ENCODE results near the gene RNF207.
A peak's percentile ranks its signal among the peaks of the same experiment; 100 is the strongest.
"Not testable (repeated sequence)": the region's sequence is repeated elsewhere in the genome, so short reads cannot be mapped to it uniquely, and the experiment has no call there.

Gene RNF207

DNA sequence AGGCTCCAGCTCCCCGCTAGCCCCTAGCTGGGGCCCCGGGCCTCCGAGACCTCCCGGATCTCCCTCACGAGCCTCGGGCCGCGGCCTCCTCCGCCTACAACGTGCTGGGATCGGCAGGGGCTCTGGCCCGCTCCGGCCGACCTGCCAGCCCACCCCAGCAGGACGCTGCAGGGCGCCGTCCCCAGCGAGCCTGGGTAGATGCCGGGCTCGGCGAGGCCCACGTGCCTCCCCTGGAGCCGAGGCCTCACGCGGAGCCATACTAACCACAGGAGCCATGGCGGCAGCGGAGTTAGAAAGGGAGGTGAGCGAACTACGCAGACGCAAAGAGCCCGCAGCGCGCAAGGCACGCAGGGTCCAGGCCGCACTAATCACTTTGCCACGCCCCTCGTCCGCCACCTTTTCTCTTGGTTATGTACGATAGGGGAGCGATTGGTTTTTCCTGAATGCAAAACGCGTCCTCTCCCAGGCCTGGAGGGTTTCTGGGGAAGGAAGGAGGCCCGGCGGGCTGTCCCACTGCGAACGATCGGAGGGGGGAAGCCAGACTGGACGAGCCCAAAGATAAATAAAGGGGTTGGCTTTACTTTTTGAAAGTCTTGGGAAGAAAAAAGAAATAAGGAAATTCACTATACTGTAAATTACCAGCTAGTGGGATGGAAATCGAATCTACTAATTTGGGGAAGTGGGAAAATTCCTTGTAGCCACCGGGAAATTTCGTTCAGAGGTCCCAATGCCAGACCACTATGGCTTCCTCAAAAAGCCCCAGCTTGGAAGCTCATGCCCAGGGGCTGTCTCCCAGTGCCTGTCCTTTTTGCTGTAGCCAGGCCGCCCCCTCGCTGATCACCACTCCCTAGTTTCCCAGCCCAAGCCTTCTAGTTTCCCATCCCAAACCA, 6.4 kb upstream of the RNF207 start, which contains the start of gene RPL22:
Gene RPL22, minus strand, starts transcription at position 298 of the 890 bp plus-strand sequence. Its CDS starts 22 bp downstream, at position 276.
- peak; percentile 99 for DNase-seq (ENCODE audit: low read depth, low spot score)

DNA sequence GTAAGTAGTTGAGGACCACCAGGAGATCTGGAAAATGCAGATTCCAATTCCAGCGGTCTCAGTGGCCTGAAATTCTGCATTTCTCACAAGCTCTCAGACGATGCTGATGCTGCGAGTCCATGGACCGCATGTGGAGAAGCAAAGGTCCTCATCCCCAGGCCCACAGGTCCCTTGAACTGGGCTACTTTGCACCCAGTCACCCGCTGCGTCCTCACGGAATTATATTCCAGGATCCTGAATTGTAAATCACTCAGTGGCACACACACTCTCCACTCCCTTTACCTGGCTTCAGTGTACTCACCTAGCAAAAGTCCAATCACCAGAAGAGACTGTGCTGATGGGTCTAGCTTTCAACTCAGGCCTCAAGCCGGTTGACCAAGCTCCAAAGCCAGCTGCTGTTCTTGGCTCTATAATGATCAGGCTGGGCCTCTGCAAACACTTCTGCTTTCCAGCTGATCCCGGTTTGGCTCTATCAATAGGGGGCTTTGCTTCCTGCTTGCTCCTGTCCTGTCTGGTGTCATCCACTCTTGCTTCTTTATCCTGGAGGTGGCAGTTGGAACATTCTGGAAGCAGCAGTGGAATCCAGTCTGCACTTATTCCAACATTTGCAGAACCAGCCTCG, 5.6 kb upstream of the RNF207 start:
- DNase-seq (ENCODE audit: low read depth, low spot score) = no peak

DNA sequence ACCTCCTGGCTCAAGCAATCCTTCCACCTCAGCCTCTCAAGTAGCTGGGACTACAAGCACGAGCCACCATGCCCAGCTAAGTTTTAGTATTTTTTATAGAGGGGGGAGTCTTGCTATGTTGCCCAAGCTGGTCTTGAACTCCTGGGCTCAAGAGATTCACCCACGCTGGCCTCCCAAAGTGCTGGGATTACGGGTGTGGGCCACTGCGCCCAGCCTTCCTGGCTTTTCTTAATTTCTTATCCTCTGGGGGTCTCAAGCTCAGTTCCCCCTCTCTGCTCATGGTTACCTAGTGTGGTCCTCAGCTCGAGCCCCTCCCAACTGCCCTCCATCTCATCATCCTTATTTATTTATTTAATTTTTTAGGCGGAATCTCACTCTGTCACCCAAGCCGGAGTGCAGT, 3.7 kb upstream of the RNF207 start:
- no peak for DNase-seq (ENCODE audit: low read depth, low spot score)

DNA sequence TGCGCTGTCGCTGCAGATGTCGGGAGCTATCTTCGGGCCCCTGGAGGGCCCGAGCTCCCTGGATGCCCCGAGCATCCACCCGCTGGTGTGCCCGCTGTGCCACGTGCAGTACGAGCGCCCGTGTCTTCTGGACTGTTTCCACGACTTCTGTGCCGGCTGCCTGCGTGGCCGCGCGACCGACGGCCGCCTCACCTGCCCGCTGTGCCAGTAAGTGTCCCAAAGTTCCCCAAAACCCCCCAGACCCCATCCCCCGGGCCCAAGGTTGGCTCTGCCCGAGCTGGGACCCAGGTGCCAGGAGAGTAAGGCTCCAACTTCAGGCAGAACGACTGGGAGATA, 569 bp downstream of the RNF207 start:
- DNase-seq (ENCODE audit: low read depth, low spot score) = no peak

DNA sequence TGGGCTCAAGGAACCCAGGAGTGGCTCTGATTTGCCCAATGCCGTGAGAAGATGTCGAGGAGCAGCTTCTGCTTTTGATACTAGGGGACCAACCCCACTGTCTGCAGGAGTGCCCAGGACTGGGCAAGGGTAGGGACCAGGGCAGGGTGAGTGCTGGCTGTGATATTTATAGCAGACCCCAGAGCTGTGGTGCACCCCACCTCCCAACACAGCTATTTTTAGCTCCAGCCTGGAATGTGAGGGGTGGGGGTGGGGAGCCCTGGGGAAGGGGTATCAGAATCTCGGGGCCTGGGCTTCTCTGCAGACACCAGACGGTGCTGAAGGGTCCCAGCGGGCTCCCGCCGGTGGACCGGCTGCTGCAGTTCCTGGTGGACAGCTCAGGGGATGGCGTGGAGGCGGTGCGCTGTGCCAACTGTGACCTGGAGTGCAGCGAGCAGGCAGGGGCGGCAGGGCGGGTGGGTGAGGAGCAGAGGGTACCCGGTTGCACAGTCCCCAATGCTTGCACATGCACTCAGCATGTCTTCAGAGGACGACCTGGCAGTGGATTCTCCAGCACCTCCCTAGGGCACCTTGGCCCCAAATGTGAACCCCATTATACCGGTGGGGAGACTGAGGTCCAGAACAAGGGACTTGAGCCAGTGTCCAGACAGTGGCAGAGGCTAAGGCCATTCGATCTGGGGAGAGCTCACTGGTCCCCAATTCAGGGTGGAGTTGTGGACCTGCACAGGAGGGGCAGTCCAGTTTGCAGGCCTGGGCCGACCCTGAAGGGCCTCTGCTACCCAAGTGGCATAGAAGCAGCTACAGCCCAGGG, 1.4 kb downstream of the RNF207 start:
- DNase-seq (ENCODE audit: low read depth, low spot score) = no peak

DNA sequence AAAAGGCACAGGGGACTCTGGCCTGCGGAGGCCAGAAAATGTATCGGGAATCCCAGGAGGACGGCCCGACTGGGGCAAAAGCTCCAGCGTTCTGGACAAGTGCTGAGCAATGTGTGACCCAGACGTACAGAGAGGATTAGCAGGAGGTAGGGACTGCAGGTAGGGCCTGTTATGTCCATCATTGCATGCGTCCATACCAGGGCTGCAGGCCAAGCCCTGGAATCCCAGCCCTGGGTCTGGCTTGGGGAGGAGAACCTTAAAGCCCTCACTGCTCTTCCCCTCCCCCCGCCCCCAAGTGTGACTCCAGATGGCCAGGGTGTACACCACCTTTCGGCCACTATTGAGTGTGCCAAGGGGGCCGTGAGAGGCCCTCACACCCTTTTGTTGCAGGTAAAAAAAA, 2.0 kb downstream of the RNF207 start:
- DNase-seq (ENCODE audit: low read depth, low spot score) = no peak

DNA sequence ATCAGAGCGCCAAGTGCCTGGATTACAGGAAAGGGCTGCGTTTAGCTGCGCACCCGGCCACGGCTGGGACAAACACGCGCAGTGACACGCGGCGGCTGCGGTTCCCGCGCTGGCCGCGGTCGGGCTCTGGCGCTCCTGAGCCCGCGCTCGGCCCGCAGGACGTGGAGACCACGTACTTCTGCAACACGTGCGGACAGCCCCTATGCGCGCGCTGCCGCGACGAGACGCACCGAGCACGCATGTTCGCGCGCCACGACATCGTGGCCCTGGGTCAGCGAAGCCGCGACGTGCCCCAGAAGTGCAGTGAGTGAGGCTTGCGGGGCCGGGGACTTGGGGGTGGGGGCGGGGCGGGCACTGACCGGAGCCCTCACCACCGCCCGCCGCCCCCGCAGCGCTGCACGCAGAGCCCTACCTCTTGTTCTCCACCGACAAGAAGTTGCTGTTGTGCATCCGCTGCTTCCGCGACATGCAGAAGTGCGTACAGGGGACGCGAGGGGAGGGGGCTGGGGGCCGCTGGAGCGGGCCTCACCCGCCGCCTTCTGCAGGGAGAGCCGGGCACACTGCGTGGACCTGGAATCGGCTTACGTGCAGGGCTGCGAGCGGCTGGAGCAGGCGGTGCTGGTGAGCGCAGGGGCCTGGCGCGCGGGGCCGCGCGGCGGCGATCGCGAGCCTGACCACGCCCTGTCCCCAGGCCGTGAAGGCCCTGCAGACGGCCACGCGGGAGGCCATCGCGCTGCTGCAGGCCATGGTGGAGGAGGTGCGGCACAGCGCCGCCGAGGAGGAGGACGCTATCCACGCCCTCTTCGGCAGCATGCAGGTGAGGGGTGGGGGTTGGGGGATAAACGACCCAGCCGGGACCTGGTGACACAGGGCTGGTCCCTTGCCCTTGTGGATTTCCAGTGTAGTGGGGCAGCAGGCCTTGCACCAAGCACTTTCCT, 3.1 kb downstream of the RNF207 start:
- no peak for DNase-seq (ENCODE audit: low read depth, low spot score)

DNA sequence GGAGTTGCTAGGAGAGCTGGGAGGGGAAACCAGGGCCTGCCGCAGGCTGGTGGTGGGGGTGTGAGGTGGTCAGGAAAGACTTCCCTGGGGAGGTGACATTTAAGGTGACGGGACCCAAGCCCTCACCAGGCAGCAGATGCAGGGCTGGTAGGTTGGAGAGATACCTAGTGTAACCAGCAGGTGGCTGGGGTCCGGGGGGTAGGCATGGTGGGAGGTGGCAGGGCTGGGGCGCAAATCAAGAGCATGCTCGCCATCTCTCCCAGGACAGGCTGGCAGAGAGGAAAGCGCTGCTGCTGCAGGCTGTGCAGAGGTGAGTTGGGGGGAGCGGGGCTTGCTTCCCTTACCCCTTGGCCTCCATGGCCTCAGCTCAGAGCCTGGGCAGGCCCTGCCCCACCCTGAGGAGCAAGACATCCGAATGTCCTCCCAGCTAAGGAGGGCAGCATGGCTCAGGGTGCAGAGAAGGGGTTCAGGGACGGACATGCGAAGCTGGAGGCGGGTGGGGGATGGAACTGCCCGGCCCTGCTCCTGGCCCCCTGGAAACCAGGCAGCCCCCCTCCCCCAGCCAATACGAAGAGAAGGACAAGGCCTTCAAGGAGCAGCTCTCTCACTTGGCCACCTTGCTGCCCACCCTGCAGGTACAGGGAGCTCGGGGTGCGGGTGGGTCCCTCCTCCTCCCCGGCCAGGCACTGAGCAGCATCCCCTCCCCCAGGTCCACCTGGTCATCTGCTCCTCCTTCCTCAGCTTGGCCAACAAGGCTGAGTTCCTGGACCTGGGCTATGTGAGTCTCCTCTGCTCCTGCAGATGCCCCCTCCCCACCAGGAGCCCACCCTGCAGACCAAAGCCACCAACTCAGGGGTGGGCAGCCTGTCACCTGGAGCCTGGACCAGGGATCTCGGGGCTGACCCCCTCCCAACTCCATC, 4.0 kb downstream of the RNF207 start:
- no peak for DNase-seq (ENCODE audit: low read depth, low spot score)

DNA sequence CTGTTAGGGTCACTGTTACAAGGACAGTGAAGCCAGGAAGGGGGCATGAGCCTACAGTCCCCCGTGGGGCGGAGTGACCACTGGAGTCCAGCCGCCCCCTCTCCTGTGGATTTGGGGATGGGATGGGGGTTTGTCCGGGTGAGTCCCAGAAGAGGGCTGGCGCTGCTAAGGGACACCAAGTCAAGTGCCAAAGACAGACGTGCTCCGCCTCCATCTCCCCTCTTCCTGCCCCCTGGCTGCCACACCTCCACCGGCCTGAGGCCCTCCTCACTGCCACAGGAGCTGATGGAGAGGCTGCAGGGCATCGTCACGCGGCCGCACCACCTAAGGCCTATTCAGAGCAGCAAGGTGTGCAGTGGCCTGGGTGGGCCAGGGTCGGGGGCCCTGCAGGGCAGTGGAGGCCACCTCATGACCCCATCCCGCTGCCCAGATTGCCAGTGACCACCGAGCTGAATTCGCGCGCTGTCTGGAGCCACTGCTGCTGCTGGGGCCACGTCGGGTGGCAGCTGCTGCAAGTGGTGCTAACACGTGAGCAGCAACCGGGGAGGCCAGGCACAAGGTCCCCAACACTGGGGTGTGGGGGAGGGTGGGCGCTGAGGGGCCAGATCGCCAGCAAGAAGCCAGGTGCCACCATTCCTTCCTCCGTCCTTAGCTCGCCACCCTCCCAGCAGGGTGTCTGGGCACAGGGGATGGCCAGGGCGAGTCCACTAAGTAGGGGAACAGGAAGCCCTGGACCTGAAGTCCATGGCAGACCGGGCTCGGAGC, 4.9 kb downstream of the RNF207 start:
- no peak for DNase-seq (ENCODE audit: low read depth, low spot score)

DNA sequence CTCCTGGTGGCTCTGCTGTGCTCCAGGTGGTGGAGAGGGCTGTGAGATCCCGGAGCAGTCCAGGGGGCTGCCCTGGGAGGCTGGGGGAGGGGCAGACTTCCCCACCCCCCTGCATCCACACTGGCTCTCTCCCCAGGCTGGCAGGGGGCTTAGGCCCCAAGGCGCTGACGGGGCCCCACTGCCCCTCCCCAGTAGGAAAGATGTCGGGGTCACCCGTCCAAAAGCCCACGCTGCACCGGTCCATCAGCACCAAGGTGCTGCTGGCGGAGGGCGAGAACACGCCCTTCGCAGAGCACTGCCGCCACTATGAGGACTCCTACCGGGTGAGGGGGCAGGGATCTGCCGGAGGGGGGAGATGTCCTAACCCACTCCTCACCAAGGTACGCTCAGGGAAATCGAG, 5.8 kb downstream of the RNF207 start:
- no peak for DNase-seq (ENCODE audit: low read depth, low spot score)

DNA sequence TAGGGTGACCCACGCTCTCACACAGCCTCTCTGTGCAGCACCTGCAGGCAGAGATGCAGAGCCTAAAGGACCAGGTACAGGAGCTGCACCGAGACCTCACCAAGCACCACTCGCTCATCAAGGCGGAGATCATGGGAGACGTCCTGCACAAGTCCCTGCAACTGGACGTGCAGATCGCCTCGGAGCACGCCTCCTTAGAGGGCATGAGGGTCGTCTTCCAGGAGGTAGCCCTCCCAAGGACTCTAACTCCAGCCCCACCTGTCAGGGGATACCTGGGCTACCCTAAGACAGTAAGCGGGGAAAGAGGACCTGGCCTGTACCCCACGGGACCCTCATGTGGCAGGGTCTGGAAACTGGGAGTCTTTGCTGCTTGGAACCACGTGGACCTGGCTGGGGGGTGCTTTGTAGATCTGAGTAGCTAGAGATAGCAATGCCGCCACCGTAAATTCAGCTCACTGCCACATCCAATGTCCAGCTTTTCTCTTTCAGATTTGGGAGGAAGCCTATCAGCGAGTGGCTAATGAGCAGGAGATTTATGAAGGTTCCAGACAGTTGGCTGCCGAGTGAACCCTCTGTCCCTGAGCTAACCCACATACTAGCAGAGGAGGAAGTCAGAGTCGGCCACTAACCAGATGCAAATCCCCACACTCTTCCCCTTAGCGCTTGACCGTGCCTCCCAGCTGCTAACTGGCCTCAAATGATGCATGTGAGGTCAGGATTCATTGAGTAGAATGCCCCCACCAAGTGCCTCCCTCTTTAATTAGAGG, 6.5 kb downstream of the RNF207 start:
- DNase-seq (ENCODE audit: low read depth, low spot score) = no peak

DNA sequence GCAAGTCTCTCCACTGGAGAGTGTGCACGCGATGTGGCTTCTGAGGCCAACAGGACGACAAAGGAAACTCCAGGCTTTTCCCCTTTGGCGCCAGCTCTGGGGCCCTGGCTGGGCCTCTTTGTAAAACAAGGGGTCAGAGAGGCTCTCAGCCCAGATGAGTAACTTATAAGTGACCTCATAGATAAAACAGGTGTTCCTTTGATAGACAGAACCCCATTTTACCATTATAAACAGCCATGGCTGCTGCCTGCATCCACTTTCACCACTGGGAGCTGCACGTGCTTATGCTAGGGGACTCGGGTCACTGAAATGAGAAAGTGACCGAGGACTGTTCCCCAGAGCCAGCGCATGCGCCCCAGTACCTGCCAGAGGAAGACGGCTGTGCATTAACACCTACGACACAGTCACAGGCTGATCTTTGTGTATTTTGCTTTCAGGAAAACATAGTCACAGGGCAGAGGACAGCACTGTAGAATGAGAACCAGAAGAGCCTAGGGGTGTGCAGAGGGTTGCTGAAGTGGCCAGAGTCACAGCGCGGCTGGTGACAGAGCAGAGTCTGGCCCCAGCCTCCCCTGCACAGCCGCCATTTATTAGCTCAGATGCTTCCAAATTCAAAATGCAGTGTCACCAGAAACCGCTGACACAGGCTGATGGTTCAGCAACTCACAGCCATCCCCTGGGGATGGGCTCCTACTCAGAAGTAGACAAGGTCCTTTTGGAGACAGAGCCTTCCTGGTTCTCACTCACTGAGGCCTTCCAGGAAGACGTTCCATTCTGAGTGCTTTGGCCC, 12.7 kb downstream of the RNF207 start:
- DNase-seq (ENCODE audit: low read depth, low spot score) = no peak

DNA sequence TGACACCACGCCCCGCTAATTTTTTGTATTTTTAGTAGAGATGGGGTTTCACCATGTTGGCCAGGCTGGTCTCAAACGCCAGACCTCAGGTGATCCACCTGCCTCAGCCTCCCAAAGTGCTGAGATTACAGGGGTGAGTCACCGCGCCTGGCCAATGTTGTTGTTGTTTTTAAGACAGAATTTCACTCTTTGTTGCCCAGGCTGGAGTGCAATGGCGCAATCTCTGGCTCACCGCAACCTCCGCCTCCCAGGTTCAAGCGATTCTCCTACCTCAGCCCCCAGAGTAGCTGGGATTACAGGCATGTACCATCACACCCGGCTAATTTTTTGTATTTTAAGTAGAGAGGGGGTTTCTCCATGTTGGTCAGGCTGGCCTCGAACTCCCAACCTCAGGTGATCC, 13.7 kb downstream of the RNF207 start:
- DNase-seq (ENCODE audit: low read depth, low spot score) = not testable (repeated sequence)

DNA sequence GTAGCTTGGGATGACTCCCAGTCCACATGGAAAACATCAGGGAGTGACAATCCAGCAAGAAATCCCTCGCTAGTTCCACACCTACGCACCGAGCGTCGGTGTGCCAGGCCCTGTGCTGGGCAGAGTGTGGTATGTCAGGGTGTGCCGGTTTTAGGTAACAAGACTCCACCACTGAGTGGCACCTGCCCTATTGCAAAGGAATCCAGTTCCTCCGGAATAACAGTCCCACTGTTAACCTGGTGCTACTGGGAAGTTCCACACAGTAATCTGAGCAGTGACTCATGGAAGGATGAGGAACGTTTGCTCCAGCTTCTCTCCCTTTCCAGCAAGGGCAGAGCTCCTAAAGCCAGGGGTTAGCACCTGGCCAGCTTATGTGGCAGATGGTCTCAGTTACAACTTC, 14.3 kb downstream of the RNF207 start:
- DNase-seq (ENCODE audit: low read depth, low spot score) = no peak

DNA sequence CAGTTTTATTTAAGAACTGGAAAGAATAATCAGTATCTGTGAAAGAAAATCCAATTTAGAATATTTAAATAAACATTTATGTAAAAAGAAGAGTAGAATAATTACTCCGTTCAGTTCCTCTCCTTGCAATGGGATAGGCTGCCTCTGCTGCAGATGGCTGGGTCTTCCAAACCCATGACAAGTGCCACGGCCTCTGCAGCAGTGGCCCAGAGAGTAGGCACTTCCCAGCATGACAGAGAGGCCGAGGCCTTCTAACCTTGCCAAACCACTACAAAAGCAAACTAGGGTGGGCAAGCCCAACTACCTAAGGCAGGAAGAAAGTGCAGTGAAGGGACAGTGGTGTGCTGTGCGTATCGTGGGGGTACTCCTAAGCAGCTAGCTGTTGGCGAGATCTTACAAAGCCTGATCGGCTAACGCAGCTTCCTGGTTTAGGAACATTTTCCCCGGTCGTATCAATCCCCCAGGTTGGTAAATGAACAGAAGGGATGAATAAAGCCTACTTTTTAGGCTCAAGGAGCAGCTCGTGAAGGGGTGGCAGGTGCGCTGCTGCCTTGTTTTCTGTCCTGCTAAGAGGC, 15.4 kb downstream of the RNF207 start:
- DNase-seq (ENCODE audit: low read depth, low spot score) = no peak

DNA sequence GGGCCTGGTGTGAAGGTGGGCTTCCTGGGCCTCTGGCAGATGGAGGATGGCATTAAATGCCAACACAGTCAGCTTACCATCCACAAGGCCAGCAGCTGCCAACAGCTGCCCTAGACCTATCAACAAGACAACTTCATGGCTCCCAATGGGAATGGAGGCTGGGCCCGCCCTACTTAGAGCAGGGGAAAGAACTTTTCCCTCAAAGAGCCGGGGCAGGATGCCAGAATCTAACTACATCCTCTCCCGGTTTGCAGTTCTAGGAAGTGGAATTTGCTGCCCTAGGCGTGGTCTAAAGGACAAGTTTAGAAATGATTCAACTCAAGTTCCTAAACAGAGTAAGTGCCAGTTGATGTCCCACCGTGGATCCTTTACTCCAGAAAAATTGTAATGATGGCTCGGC, 16.7 kb downstream of the RNF207 start:
- DNase-seq (ENCODE audit: low read depth, low spot score) = no peak

DNA sequence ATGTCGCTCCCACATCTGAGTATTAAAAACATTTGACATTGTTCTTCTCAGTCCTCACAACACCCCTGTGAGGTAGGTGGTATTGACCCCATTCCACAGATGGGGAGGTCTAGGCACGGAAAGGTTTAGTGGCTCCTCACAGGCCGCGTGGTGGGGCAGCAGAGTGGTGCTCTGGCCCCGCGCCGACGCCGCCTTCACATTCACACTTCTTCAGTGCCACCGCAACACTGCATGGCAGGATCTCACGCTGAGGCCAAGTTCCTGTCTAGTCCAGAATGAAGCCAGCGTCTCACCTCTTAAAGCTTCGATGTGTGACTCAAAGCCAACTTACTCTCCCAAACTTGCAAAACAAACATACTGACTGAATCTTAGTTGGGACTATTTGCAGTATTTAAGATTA, 17.7 kb downstream of the RNF207 start:
- no peak for DNase-seq (ENCODE audit: low read depth, low spot score)

DNA sequence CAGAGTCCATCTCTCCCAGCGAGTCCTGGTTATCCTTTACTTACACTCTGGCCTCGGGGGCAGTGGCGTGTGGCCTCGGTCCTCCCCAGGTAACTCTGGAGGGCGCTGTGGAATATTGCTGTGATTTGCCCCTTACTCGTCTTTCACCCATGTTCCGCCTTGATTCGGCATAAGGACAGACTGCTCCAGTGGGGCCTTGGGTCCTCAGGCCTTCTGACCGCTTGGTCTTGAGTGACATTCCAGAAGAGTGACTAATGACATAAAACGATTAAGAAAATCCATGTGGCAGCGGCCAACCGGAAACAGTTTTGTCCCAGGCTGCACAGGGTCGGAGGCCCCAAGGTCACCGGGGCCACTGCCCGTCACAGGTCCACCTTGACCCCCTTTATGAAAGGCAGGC, 18.8 kb downstream of the RNF207 start:
- no peak for DNase-seq (ENCODE audit: low read depth, low spot score)
